HG03342 (cell line): ENCODE results near the gene SLC39A10.
"Not testable (repeated sequence)": the region's sequence is repeated elsewhere in the genome, so short reads cannot be mapped to it uniquely, and the experiment has no call there.

Experiments used
- ATAC-seq: cut with Tn5 transposase; IDR thresholded peaks from one replicate; pipeline ENCODE4 v1.9.1; 2021; ENCODE audit warnings: mild to moderate bottlenecking, moderate library complexity; ENCODE audit not compliant: unreplicated experiment

SLC39A10 gene

GRCh38 chr2:195670191-195670590, 13.2 kb downstream of the SLC39A10 start:
- no peak for ATAC-seq

DNA sequence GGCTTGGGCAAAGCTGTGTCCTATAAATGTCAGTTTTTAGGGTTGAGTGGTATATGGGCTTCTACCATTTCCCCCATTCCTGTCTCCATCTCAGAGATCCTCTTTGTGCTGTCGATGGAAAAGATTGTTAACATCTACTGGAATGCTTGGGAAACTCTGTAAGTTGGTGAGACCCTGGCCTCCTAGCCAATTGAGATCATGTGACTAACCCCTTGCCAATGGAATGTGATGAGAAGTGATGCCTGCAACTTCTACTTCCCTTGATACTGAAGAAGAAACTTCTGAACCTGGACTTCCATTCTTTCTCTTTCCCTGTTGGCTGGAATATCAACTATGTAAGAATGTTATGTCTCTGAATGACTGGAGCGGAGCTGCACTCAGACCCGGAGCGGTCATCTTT, 14.5 kb downstream of the SLC39A10 start:
- ATAC-seq = no peak

DNA sequence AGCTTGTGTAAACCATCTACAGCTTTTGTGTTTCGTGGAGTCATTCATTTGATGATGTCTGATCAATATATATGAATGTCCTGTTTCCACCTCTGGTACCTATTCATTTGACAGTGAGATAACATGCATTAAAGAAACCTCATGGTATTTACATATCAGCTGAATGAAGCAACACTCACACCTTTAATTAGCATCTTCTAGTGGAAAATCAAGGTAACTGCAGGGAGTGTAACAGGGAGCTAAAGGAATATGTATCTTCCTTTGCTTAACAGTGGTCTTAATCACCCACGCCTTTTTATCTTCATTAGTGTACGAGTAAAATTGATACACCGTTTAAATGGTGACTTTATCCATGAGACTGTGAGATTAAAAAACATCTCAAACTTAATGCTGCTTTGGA, 15.6 kb downstream of the SLC39A10 start:
- ATAC-seq = no peak

DNA sequence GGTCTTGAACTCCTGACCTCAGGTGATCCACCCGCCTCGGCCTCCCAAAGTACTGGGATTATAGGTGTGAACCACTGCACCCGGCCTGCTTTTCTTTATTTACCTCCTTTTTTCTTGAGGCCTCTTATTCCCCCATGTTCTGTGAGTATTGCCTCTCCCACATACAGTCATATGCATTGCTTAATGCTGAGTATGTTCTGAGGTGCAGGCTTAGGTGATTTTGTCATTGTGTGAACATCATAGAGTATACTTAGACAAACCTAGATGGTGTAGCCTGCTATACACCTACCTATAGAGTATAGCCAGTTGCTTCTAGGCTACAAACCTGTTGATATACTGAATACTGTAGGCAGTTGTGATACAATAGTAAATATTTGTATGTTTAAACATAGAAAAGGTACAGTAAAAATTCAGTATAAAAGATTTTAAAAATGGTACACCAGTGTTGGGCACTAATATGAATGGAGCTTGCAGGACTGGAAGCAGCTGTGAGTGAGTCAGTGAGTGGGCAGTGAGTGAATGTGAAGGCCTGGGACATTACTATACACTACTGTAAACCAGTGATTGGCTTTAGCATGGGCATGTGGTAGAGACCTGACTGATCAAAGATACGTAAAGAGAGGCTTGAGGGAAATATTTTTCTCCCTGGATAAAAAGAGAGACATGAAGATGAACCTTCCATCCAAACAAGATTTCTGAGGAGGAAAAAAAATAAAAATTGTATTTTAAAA, 17.6 kb downstream of the SLC39A10 start:
- ATAC-seq = no peak

GRCh38 chr2:195675783-195676427, 18.9 kb downstream of the SLC39A10 start:
- ATAC-seq = no peak

DNA sequence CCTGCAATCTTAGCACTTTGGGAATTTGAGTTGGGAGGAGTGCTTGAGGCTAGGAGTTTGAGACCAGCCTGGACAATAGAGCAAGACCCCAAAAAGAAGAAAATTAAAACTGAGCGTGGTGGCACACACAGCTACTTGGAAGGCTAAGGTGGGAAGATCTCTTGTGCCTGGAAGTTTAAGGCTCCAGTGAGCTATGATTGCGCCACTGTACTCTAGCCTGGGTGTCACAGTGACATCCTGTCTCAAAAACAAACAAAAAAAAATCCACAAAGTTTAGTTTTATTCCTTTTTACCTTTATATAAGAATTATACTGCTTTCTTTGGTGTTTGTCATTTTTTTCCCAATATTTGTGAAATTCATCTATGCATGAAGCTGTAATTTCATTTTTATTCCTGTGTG, 20.3 kb downstream of the SLC39A10 start:
- ATAC-seq = no peak

DNA sequence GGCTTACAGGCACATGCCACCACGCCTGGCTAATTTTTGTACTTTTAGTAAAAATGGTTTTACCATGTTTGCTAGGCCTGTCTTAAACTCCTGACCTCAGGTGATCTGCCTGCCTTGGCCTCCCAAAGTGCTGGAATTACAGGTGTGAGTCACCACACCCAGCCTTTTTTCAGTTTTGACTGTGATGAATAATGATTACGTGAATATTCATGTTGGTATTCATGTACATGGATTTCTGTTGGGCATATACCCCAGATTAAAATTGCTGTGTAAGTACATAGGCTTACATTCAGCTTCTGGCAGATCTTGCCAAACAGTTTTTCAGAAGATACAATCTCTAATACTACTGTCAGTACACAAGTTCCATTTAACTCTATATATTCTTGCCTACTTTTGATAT, 20.9 kb downstream of the SLC39A10 start:
- no peak for ATAC-seq

DNA sequence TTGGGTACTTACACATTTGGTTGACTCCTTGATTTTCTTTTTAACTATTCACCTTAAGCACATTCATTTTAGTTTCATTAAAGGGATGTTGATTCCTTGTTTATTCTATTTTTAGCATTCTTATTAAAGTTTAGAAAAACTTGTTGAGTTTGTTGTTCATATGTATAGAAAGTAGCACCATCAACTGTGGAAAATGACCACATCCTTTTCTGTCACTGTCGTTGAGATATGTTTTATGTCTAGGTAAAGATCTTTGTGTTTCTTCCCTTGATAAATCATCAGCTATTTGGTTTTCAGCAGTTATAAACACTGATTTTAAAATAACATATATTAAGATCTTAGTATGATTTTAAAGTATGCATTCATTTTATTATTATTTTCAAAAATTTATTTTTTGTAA, 25.1 kb downstream of the SLC39A10 start:
- ATAC-seq = no peak

- ATAC-seq = no peak
Observed at GRCh38 chr2:195683174-195683573, 26.1 kb downstream of the SLC39A10 start.

GRCh38 chr2:195686564-195686963, 29.5 kb downstream of the SLC39A10 start:
- ATAC-seq = no peak

GRCh38 chr2:195687320-195688086, 30.5 kb downstream of the SLC39A10 start:
- ATAC-seq = no peak

- not testable (repeated sequence) for ATAC-seq
Observed at GRCh38 chr2:195692531-195692930, 35.5 kb downstream of the SLC39A10 start.

DNA sequence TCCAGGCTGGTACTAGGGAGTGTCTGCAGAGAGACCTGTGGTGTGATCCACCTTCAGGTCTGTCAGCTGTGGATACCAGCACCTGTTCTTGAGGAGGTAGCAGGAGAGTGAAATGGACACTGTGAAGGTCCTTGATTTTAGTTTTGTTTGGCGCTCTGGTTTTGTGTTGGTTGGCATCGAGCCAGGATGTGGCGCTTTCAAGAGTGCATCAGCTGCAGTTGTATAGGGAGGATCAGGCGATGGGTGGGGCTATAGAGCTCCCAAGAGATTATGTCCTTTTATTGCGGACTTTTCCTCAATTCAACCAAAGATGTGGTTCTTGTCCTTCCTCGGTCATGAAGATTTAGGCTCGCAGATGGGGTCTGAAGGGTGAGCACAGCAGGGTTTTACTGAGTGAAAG, 37.5 kb downstream of the SLC39A10 start:
- ATAC-seq = no peak

DNA sequence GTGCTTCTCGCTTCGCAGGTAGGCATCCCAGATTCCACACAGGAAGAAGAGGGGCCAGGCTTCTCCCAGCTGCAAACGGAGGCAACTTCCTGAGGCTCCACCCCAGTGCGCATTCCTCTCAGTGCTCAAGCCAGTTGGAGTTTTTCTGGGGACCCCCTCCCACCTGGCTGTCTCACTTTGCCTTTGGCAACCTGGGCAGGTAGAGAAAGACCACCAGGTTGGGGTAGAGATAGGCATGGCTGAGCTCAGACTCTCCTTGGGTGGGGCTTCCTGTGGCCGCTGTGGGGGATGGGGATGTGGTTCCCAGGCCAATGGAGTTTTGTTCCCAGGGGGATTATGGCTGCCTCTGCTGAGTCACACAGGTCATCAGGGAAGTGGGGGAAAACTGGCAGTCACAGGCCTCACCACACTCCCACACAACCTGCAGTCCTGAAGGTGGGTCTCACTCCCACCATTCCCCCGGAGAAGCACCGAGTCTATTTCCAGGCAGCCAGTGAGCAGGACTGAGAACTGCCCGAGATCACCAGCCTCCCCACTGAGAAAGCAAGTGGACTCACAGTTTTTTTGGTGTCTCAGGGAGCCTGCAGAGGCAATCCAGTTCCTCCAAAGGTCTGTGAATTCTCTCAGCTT, 38.1 kb downstream of the SLC39A10 start:
- no peak for ATAC-seq

- ATAC-seq = no peak
Observed at GRCh38 chr2:195696012-195696411, 39.0 kb downstream of the SLC39A10 start.

- no peak for ATAC-seq
Observed at GRCh38 chr2:195697681-195698220, 40.7 kb downstream of the SLC39A10 start.

DNA sequence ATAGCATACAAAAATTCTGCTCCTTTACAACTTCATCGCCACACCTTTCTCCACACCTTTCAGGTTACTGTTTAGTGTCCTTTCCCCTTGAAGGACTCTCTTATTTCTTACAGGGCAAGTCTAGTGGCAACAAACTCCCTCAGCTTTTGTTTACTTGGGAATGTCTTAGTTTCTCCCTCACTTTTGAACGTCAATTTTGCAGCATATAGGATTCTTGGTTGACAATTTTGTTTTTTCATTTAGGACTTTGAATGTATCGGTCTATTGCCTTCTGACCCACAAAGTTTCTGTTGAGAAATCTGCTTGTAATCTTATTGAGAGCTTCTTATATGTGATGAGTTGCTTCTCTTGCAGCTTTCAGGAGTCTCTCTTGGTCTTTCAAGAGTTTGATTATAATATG, 43.5 kb downstream of the SLC39A10 start:
- no peak for ATAC-seq

- ATAC-seq = no peak
Observed at GRCh38 chr2:195706161-195706900, 49.3 kb downstream of the SLC39A10 start.

DNA sequence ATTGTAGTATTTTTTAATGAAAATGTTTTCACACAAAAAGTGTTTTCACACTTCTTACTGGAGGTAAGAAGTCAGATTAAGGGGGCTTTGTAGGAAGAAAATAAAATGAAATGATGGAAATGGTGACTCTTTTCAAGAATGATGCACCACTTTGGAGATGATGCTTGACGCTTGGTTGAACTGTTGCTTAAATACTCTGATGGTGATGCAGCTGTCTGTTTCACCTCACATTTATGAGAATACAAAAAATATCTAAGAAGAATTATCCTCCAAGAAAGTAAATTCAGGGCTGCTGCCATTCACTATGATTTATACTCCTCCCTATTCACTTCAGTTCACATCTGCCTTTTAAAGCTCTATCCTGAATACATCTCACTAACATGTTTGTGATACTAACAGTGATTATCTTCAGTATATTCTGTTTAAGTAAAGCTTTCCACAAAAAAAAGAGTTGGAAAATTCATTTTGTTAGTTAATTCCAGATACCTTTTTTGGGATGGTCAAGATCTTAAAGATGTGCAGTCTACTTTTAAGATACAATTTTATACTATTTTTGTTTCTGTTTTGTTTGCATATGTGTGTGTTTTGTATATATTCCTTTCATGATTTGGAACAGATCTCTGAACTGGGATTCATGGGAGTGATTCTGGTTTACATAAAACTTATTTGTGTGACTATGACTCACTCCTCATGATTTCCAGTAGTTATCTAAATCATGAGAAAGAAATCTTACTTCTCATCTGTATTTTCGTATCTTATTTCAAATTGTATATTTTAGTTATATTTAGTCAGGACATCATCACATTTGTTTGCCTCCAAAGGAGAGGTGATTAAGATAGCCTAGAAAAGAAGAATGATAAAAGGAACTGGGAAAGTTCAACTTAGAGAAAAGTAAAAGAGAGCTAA, 53.1 kb downstream of the SLC39A10 start:
- ATAC-seq = no peak
